Astrocyte (in vitro differentiated cells and primary cell): ENCODE results near the gene SCYGR1. TPM values are rescaled to one million over a fixed set of nuclear protein-coding genes. Genes with fewer than 3 reads are reported as not detected.
A peak's percentile ranks its signal among the peaks of the same experiment; 100 is the strongest.

ENCODE experiments used
- DNase-seq: peaks from one replicate; pipeline ENCODE4 v3.0.0-alpha.2; 2010; ENCODE audit warnings: low read depth
- FAIRE-seq: peaks from 2 replicates; lab custom pipeline; 2011; peaks lifted over from hg19 to GRCh38; lab: Jason Lieb, UNC
- H2AFZ ChIP-seq: 2 replicates; pipeline ENCODE4 v1.6.0; 2012; ENCODE audit warnings: low read depth, low read length, inconsistent platforms
- H3K27ac ChIP-seq: 2 replicates; pipeline ENCODE4 v1.5.1; 2011; ENCODE audit warnings: low read depth, low read length, inconsistent platforms
- H3K27me3 ChIP-seq: 2 replicates; pipeline ENCODE4 v1.6.0; 2011; ENCODE audit warnings: low read length, inconsistent platforms; ENCODE audit not compliant: insufficient read depth
- H3K36me3 ChIP-seq: 2 replicates; pipeline ENCODE4 v1.5.1; 2011; ENCODE audit warnings: low read length, inconsistent platforms; ENCODE audit not compliant: insufficient read depth
- H3K4me1 ChIP-seq: 2 replicates; pipeline ENCODE4 v1.5.1; 2011; ENCODE audit warnings: low read length, inconsistent platforms; ENCODE audit not compliant: insufficient read depth
- H3K4me2 ChIP-seq: 2 replicates; pipeline ENCODE4 v1.6.0; 2012; ENCODE audit warnings: low read length, inconsistent platforms
- H3K4me3 ChIP-seq: 2 replicates; pipeline ENCODE4 v1.5.1; 2011; ENCODE audit warnings: low read depth, mild to moderate bottlenecking, low read length, inconsistent platforms; ENCODE audit not compliant: insufficient read depth
- H3K79me2 ChIP-seq: 2 replicates; pipeline ENCODE4 v1.6.0; 2012; ENCODE audit warnings: mild to moderate bottlenecking, low read length, inconsistent platforms; ENCODE audit not compliant: insufficient read depth
- H3K9ac ChIP-seq: 2 replicates; pipeline ENCODE4 v1.6.0; 2012; ENCODE audit warnings: mild to moderate bottlenecking, low read length, inconsistent platforms
- H3K9me3 ChIP-seq: 2 replicates; pipeline ENCODE4 v1.5.1; 2012; ENCODE audit warnings: low read depth, mild to moderate bottlenecking, low read length, inconsistent platforms; ENCODE audit not compliant: insufficient read depth
- H4K20me1 ChIP-seq: 2 replicates; pipeline ENCODE4 v1.6.0; 2012; ENCODE audit warnings: low read length, inconsistent platforms; ENCODE audit not compliant: insufficient read depth
- H3K27ac Mint-ChIP-seq: one replicate; pipeline ENCODE4 v1.8.0; 2021; ENCODE audit warnings: mild to moderate bottlenecking, mixed read lengths; ENCODE audit not compliant: unreplicated experiment
- H3K27me3 Mint-ChIP-seq: one replicate; pipeline ENCODE4 v1.8.0; 2021; ENCODE audit warnings: low read depth, mixed read lengths; ENCODE audit not compliant: unreplicated experiment
- H3K36me3 Mint-ChIP-seq: one replicate; pipeline ENCODE4 v1.8.0; 2021; ENCODE audit warnings: low read depth, mixed read lengths; ENCODE audit not compliant: unreplicated experiment
- H3K4me1 Mint-ChIP-seq: one replicate; pipeline ENCODE4 v1.8.0; 2021; ENCODE audit warnings: low read depth, mixed read lengths; ENCODE audit not compliant: unreplicated experiment
- H3K4me3 Mint-ChIP-seq: one replicate; pipeline ENCODE4 v1.8.0; 2021; ENCODE audit warnings: mild to moderate bottlenecking, moderate library complexity, mixed read lengths; ENCODE audit not compliant: unreplicated experiment
- H3K9me3 Mint-ChIP-seq: one replicate; pipeline ENCODE4 v1.8.0; 2021; ENCODE audit warnings: mild to moderate bottlenecking, mixed read lengths; ENCODE audit not compliant: unreplicated experiment
- EZH2 ChIP-seq: IDR thresholded peaks from 2 replicates; pipeline ENCODE4 v1.6.1; 2012; ENCODE audit warnings: mild to moderate bottlenecking, low read length, inconsistent platforms; ENCODE audit not compliant: insufficient read depth
- total RNA-seq: library from RNA; stranded (reverse); gene quantifications from 2 replicates; pipeline ENCODE4 v1.2.1, GENCODE V29; 2021
- TF ChIP-seq, protein P1 (sequence below): IDR thresholded peaks from 2 replicates; pipeline ENCODE4 v1.5.1; 2011; ENCODE audit warnings: low read depth, mild to moderate bottlenecking, inconsistent platforms, low read length, moderate library complexity; ENCODE audit not compliant: insufficient read depth

SCYGR1 gene
- total RNA-seq, 1 donor from 2014 or later = not detected

DNA sequence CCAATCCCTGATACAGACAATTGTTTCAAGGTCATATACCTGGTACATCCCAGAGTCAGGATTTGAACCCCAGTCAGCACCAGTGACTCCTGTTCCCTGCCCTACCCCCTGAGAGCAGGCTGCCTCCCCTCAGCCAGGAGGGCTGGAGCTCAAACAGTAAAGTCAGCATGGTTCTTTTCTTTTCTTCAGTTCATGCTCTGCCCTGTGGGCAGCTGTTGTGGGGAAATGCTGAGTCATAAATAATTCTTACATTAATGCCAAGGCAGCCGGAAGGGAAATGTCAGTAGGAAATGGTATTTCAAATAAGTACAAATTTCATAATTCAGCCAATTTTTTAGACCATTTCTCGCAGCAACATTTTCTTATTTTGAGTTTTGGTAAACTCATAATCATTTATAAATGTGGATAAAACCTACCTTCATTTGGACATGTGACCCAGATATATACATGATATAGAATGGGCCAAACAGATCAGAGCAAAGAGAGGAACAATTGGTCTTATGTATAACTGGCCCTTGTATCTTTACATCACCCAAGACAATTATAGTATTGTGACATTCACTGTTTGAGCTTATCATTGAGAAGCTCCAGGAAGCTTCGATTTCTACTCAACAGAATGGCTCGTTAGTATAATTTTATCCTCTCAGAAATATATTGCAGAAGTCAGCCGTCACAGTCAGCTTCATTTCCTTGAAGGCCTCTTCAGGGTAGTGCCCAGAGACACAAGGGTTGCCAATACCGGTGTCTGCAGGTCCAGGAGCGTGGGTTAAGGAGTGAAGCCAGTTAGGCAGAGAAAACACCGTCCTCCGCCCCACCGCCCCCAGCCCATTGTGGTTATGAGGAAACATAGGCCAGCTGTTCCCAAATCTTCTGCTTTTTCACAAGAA, 28.0 kb upstream of the SCYGR1 start:
- Histone ChIP-seq H3K4me3 (no peak overlapping the region), H3K79me2 (no peaks in the 10 kb centered on the region), H2AFZ (peak overlapping the region; percentile 58), H3K36me3 (no peaks in the 10 kb centered on the region), H3K27ac (no peak overlapping the region), H4K20me1 (no peaks in the 10 kb centered on the region), H3K9ac (no peak overlapping the region), H3K27me3 (no peaks in the 10 kb centered on the region), H3K9me3 (no peaks in the 10 kb centered on the region), H3K4me2 (peak overlapping the region; percentile 31), H3K4me1 (peaks cover 24% of the 10 kb centered on the region)
- Mint-ChIP-seq H3K27ac (peak overlapping the region; percentile 97), H3K9me3 (no peaks in the 10 kb centered on the region), H3K27me3 (no peaks in the 10 kb centered on the region), H3K36me3 (no peaks in the 10 kb centered on the region), H3K4me1 (peaks cover 33% of the 10 kb centered on the region), H3K4me3 (no peak overlapping the region)
- FAIRE-seq (no peak), DNase-seq (peak; percentile 61)
- TF ChIP-seq, protein P1, sequence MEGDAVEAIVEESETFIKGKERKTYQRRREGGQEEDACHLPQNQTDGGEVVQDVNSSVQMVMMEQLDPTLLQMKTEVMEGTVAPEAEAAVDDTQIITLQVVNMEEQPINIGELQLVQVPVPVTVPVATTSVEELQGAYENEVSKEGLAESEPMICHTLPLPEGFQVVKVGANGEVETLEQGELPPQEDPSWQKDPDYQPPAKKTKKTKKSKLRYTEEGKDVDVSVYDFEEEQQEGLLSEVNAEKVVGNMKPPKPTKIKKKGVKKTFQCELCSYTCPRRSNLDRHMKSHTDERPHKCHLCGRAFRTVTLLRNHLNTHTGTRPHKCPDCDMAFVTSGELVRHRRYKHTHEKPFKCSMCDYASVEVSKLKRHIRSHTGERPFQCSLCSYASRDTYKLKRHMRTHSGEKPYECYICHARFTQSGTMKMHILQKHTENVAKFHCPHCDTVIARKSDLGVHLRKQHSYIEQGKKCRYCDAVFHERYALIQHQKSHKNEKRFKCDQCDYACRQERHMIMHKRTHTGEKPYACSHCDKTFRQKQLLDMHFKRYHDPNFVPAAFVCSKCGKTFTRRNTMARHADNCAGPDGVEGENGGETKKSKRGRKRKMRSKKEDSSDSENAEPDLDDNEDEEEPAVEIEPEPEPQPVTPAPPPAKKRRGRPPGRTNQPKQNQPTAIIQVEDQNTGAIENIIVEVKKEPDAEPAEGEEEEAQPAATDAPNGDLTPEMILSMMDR = no peak
- TF ChIP-seq EZH2 = no peak

DNA sequence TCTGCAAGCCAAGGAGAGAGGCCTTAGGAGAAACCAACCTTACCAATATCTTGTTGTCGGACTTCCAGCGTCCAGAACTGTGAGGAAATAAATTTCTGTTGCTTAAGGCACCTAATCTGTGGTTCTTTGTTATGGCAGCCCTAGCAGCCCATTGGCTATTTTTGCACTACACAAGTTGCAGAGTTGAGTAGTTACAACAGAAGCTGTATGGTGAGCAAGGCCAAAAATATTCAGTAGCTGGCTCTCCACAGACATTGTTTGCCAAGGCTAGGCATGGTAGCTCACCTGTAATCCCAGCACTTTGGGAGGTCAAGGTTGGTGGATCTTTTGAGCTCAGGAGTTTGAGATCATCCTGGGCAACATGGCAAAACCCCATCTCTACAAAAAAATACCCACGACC, 27.1 kb upstream of the SCYGR1 start:
- H3K4me1 ChIP-seq = peaks cover 24% of the 10 kb centered on the region
- H3K4me2 ChIP-seq = no peak overlapping the region
- Mint-ChIP-seq H3K36me3 (no peaks in the 10 kb centered on the region), H3K9me3 (no peaks in the 10 kb centered on the region), H3K27me3 (no peaks in the 10 kb centered on the region), H3K4me3 (peak overlapping the region; percentile 54), H3K4me1 (peaks cover 35% of the 10 kb centered on the region), H3K27ac (no peak overlapping the region)
- H3K9ac ChIP-seq = no peak overlapping the region
- H3K4me3 ChIP-seq = no peak overlapping the region
- DNase-seq (peak; percentile 76), FAIRE-seq (no peak)
- H2AFZ ChIP-seq = peak overlapping the region; percentile 3
- no peaks in the 10 kb centered on the region for H4K20me1 ChIP-seq
- H3K36me3 ChIP-seq = no peaks in the 10 kb centered on the region
- no peaks in the 10 kb centered on the region for H3K27me3 ChIP-seq
- no peaks in the 10 kb centered on the region for H3K9me3 ChIP-seq
- TF ChIP-seq, protein P1 = no peak
- TF ChIP-seq EZH2 = no peak
- no peak overlapping the region for H3K27ac ChIP-seq
- no peaks in the 10 kb centered on the region for H3K79me2 ChIP-seq

DNA sequence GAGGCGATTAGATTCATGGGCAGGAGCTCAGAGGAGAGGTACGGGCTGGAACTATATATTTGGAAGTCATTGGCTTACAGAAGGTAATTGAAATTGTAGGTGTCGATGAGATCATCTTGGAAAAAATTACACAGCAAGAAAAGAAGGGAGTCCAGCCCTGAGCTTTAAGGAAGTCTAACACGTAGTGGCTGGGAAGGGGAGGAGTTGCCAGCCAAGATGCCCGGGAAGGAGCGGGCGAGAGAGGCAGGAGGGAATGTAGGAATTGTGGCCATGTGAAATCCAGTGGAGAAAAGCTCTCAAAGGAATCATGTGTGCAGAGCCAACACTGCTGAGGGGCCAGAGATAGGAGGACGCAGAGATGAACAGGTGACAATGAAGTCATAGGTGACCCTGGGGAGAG, 25.6 kb upstream of the SCYGR1 start:
- H3K9me3 Mint-ChIP-seq = no peaks in the 10 kb centered on the region
- no peak for FAIRE-seq

More for the DNA sequence above, 25.6 kb upstream of the SCYGR1 start:
- Histone ChIP-seq H4K20me1 (no peaks in the 10 kb centered on the region), H2AFZ (no peak overlapping the region), H3K27me3 (no peaks in the 10 kb centered on the region), H3K9me3 (no peaks in the 10 kb centered on the region), H3K4me1 (peaks cover 24% of the 10 kb centered on the region), H3K9ac (no peak overlapping the region), H3K27ac (no peak overlapping the region), H3K4me3 (no peak overlapping the region), H3K79me2 (no peaks in the 10 kb centered on the region), H3K36me3 (no peaks in the 10 kb centered on the region), H3K4me2 (no peak overlapping the region)
- Mint-ChIP-seq H3K4me3 (no peak overlapping the region), H3K27me3 (no peaks in the 10 kb centered on the region), H3K36me3 (no peaks in the 10 kb centered on the region), H3K4me1 (peaks cover 35% of the 10 kb centered on the region), H3K27ac (peak overlapping the region; percentile 41)
- DNase-seq = no peak
- TF ChIP-seq, protein P1 = no peak
